ENCODE data around the gene DYNC1H1. TPM values are rescaled to one million over a fixed set of nuclear protein-coding genes. Genes with fewer than 3 reads are reported as not detected.

The DYNC1H1 gene
- total RNA-seq, 4 donors from 2014 or later: 338 to 524 (median 432) TPM

- no peak for TF ChIP-seq CTCF (IDR thresholded peaks at IDR 0.05; ENCODE audit: low read depth)
Measured at GRCh38 chr14:101960225-101960624, 4.1 kb upstream of the DYNC1H1 start.

GRCh38 chr14:101961011-101961721, 3.2 kb upstream of the DYNC1H1 start:
- TF ChIP-seq CTCF (IDR thresholded peaks at IDR 0.05; ENCODE audit: low read depth): no peak

GRCh38 chr14:101961746-101962502, 2.4 kb upstream of the DYNC1H1 start:
- no peak for TF ChIP-seq CTCF (IDR thresholded peaks at IDR 0.05; ENCODE audit: low read depth)

- no peak for TF ChIP-seq CTCF (IDR thresholded peaks at IDR 0.05; ENCODE audit: low read depth)
Measured at GRCh38 chr14:101962503-101962874, 1.9 kb upstream of the DYNC1H1 start.

- TF ChIP-seq CTCF (IDR thresholded peaks at IDR 0.05; ENCODE audit: low read depth): no peak
Measured at GRCh38 chr14:101963052-101963451, 1.3 kb upstream of the DYNC1H1 start.

GRCh38 chr14:101963656-101964296, 597 bp upstream of the DYNC1H1 start:
- TF ChIP-seq CTCF (IDR thresholded peaks at IDR 0.05; ENCODE audit: low read depth): no peak

- no peak for TF ChIP-seq CTCF (IDR thresholded peaks at IDR 0.05; ENCODE audit: low read depth)
Measured at GRCh38 chr14:101965181-101965544, 790 bp downstream of the DYNC1H1 start.

All from subcutaneous adipose tissue (tissue), 4 donors.